Measurements from ENCODE around the gene RELA. TPM values are rescaled to one million over a fixed set of nuclear protein-coding genes. Genes with fewer than 3 reads are reported as not detected.

The RELA gene
- total and polyA plus RNA-seq, 2 donors (not counting 3 experiments of a cell fraction or from before 2014, with no cell fraction given), result 78.7 to 105 TPM

- no TSS peak for BruUV-seq (replicated peaks)
- no peak for TF ChIP-seq EZH2 (IDR thresholded peaks at IDR 0.05; ENCODE audit: borderline replicate concordance, low read depth, low read length, severe bottlenecking)
- TF ChIP-seq FOS (IDR thresholded peaks at IDR 0.05; ENCODE audit: borderline replicate concordance, insufficient read depth, low read length), result no peak
- no peak for TF ChIP-seq POLR2A (IDR thresholded peaks at IDR 0.05; ENCODE audit: low read depth, low read length)
- no peak for TF ChIP-seq POLR2AphosphoS5 (IDR thresholded peaks at IDR 0.05; ENCODE audit: insufficient read depth, low read depth, low read length)
- no peak for TF ChIP-seq GATA2 (IDR thresholded peaks at IDR 0.05; ENCODE audit: insufficient read depth, insufficient read length, low read depth, low read length)
- TF ChIP-seq MAX (IDR thresholded peaks at IDR 0.05; ENCODE audit: insufficient read depth, insufficient read length), result no peak
- no peak for TF ChIP-seq JUN (IDR thresholded peaks at IDR 0.05; ENCODE audit: borderline replicate concordance, insufficient read depth, insufficient read length, low read depth)
- TF ChIP-seq CTCF (IDR thresholded peaks at IDR 0.05; ENCODE audit: extremely low read depth in 1 of 2, insufficient read depth in 1 of 2, low read depth in 1 of 2, low read length in 2 of 2), result no peak
- no peak for TF ChIP-seq MYC (IDR thresholded peaks at IDR 0.05; ENCODE audit: low read depth, low read length)
- CTCF ChIA-PET, result no interaction called here
- POLR2A ChIA-PET, result no interaction called here
- Histone ChIP-seq H4K20me1 (replicated peaks; ENCODE audit: control insufficient read depth, extremely low read depth, insufficient read depth, low read length) (no peaks in the 10 kb centered on the region), H3K79me2 (ENCODE audit: control insufficient read depth, insufficient read depth, low read length) (no peaks in the 10 kb centered on the region), H2AFZ (ENCODE audit: low read depth, low read length) (no peak overlapping the region), H3K27me3 (ENCODE audit: control insufficient read depth in 2 of 2, insufficient read depth in 2 of 2, low read length in 2 of 2) (peaks cover 8 to 12% of the 10 kb centered on the region in 2 experiments), H3K4me3 (replicated peaks in 1 of 3; ENCODE audit: insufficient read depth in 1 of 3, low read depth in 1 of 3, low read length in 3 of 3) (no peak overlapping the region), H3K9ac (replicated peaks; ENCODE audit: extremely low read depth, insufficient read depth, low read length) (no peak overlapping the region), H3K9me1 (replicated peaks; ENCODE audit: control insufficient read depth, extremely low read depth, insufficient read depth, low read length) (no peaks in the 10 kb centered on the region), H3K36me3 (ENCODE audit: control insufficient read depth in 2 of 2, extremely low read depth in 1 of 2, insufficient read depth in 2 of 2, low read length in 2 of 2) (no peaks in the 10 kb centered on the region), H3K4me2 (ENCODE audit: insufficient read depth, low read length) (no peak overlapping the region), H3K9me3 (replicated peaks; ENCODE audit: control insufficient read depth, insufficient read depth, low read length) (no peaks in the 10 kb centered on the region), H3K27ac (ENCODE audit: insufficient read depth, low read depth, low read length) (no peak overlapping the region), H3K4me1 (ENCODE audit: control insufficient read depth, extremely low read depth, insufficient read depth, low read length) (no peaks in the 10 kb centered on the region)
- no peak for FAIRE-seq
- DNase-seq (ENCODE audit: low read depth, low spot score), result no peak
- dilution Hi-C loops (cut with MboI; ENCODE audit: extremely low pct_ligation_motif_present, low sequenced_read_pairs), result no loop called here
- intact Hi-C loops (cut with micrococcal nuclease), result no loop called here
Observed at GRCh38 chr11:65701686-65702085, 39.0 kb upstream of the RELA start.

All from endothelial cell of umbilical vein (primary cell).